ENCODE measurements around the gene ZZZ3. TPM values are rescaled to one million over a fixed set of nuclear protein-coding genes. Genes with fewer than 3 reads are reported as not detected.
"Not testable (repeated sequence)": the region's sequence is repeated elsewhere in the genome, so short reads cannot be mapped to it uniquely, and the experiment has no call there.

ZZZ3 gene
- total and polyA plus RNA-seq, 5 experiments from 2014 or later = 35.6 to 73.5 (median 45.1) TPM

DNA sequence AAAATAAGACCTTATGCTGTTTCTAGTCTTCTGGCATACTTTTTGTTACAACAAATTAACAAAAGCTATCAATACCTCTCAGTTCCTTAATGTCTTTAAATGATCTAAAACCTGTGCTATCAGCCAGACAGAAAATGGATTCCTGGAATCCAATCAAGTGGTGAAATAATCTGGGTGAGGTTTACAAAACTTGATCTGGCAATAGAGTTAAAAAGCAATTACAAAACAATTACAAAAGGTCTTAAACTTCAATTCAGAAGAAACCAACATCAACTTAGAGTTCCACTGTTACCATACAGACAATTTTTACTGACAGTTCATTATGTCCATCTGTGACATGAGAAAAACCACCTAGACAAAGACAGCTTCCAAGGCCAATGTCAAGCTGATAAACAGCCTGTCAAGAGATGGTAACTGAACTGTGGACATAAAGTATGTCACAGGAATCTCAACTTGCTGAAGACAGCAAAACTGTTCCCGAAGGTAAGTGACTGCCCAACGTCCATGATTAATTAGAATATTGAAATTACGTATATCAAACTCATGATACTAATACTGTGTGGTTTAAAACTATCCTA is 17.4 kb downstream of the ZZZ3 start:
- H3K4me1 Mint-ChIP-seq = peaks cover 31 to 69% (median 64%) of the 10 kb centered on the region in 4 donors

DNA sequence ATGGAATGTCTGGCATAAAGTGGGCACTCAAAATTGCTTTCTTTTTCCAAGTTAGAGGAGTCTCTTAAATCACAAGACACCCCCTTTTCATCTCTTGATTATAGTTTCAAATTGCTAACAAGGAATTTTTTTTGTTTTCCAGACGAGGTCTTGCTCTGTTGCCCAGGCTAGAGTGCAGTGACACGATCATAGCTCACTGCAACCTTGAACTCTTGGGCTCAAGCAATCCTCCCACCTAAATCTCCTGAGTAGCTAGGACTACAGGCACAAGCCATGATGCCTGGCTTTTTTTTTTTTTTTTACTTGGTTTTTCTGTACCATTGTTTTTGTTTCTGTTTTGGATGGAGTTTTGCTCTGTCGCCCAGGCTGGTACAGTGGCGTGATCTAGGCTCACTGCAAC is 20.8 kb downstream of the ZZZ3 start:
- DNase-seq = no peak
- Mint-ChIP-seq H3K36me3 (peaks cover 0 to 24% (median 6%) of the 10 kb centered on the region in 3 donors), H3K27ac (peak overlapping the region in 3 of 10 donors; percentile 25 to 66 (median 31)), H3K27me3 (no peaks in the 10 kb centered on the region), H3K9me3 (peaks cover 0 to 2% (median 0%) of the 10 kb centered on the region in 9 donors), H3K4me1 (peaks cover 24 to 59% (median 50%) of the 10 kb centered on the region in 4 donors), H3K4me3 (no peak overlapping the region)
- POLR2A ChIA-PET = no interaction called here
- ATAC-seq = no peak

More for the DNA sequence above, 17.4 kb downstream of the ZZZ3 start:
- POLR2A ChIA-PET = no interaction called here
- Mint-ChIP-seq H3K36me3 (peaks cover 0 to 18% (median 6%) of the 10 kb centered on the region in 3 donors), H3K4me3 (peak overlapping the region in 1 of 10 donors; percentile 30), H3K27me3 (no peaks in the 10 kb centered on the region), H3K27ac (peak overlapping the region in 5 of 10 donors; percentile 2 to 26 (median 13)), H3K9me3 (no peaks in the 10 kb centered on the region)
- DNase-seq (no peak), ATAC-seq (no peak)

DNA sequence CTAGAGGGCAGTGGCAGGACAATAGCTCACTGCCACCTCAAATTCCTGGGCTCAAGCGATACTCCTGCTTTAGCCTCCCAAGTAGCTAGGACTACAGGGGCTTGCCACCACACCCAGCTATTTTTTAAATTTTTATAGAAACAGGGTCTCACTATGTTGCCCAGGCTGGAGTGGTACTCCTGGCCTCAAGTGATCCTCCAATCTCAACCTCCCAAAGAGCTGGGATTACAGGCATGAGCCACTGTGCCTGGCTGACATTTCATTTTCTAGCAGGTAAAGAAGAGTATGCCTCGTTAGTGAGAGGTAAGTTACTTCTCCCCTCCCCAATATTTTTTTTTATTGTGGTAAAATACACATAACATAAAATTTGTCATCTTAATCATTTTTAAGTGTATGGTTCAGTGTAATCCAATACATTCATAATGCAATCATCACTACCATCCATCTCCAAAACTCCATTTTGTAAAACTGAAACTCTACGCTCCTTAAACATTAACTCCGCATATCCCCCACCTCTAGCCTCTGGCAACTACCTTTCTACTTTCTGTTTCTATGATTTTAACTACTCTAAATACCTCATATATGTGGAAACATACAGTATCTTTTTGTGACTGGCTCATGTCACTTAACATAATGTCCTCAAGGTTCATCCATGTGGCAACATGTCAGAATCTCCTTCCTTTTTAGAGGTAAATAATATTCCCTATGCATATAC is 22.4 kb downstream of the ZZZ3 start:
- H3K4me1 Mint-ChIP-seq = peaks cover 28 to 59% (median 56%) of the 10 kb centered on the region in 4 donors
- H3K27me3 Mint-ChIP-seq = no peaks in the 10 kb centered on the region
- H3K4me3 Mint-ChIP-seq = no peak overlapping the region
- DNase-seq = no peak
- peaks cover 0 to 27% (median 6%) of the 10 kb centered on the region in 3 donors for H3K36me3 Mint-ChIP-seq
- peak overlapping the region in 6 of 10 donors; percentile 4 to 68 (median 34) for H3K27ac Mint-ChIP-seq
- POLR2A ChIA-PET = no interaction called here
- ATAC-seq = no peak
- peaks cover 0 to 2% (median 0%) of the 10 kb centered on the region in 9 donors for H3K9me3 Mint-ChIP-seq

DNA sequence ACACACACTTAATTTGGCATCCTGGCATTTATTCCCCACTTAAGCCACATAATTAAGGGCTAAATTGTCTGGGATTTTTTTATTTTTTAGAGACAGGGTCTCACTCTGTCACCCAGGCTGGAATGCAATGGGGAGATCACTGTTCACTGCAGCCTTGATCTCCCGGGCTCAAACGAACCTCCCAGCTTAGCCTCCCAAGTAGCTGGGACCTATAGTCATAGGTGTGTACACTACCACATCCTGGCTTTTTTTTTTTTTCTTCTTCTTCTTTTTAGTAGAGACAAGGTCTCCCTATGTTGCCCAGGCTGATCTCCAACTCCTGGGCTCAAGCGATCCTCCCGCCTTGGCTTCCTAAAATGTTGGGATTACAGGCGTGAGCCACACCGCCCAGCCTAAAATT is 24.2 kb downstream of the ZZZ3 start:
- no peak for DNase-seq
- POLR2A ChIA-PET = interaction anchor here (1.1 kb wide), 1 partner anchor 11 kb away, joined by 4 read pairs; no protein-coding TSS in a partner anchor
- ATAC-seq = no peak
- Mint-ChIP-seq H3K27ac (peak overlapping the region in 3 of 10 donors; percentile 29 to 57 (median 51)), H3K4me1 (peaks cover 19 to 50% (median 45%) of the 10 kb centered on the region in 4 donors), H3K4me3 (no peak overlapping the region), H3K27me3 (no peaks in the 10 kb centered on the region), H3K9me3 (peaks cover 0 to 2% (median 0%) of the 10 kb centered on the region in 9 donors), H3K36me3 (peaks cover under 1 to 31% (median 10%) of the 10 kb centered on the region in 3 donors)

DNA sequence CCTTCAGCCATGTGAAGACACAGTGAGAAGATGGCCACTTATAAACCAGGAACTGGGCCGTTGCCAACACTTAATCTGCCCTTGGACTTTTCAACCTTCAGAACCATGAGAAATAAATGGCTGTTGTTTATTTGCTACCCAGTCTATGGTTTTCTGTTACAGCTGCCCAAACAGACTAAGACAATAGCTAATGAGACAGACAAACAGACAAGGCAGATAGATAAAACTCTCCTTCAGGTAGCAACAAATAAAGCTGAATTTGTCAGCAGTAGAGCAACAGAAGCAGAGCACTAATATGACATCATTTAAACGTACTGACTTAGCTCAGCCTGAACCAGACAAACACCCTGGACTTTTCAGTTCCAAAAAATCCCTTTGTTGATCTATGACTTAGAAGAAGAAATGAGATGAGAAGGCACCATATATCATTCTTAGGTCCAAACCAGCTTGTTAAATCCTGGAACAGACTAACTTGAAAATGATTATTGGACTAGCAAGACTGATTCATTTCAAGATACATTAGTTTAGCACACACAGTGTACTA is 27.0 kb downstream of the ZZZ3 start:
- H3K4me1 Mint-ChIP-seq = peaks cover 22 to 45% (median 43%) of the 10 kb centered on the region in 4 donors
- H3K36me3 Mint-ChIP-seq = peaks cover 11 to 51% (median 29%) of the 10 kb centered on the region in 3 donors
- ATAC-seq (no peak), DNase-seq (no peak)
- H3K4me3 Mint-ChIP-seq = no peak overlapping the region
- H3K9me3 Mint-ChIP-seq = peaks cover 0 to 28% (median 8%) of the 10 kb centered on the region in 9 donors
- H3K27me3 Mint-ChIP-seq = no peaks in the 10 kb centered on the region
- POLR2A ChIA-PET = interaction anchor here (0.6 kb wide), 1 partner anchor 60 kb away, joined by 3 read pairs; no protein-coding TSS in a partner anchor
- H3K27ac Mint-ChIP-seq = peak overlapping the region in 8 of 10 donors; percentile 5 to 87 (median 38)

DNA sequence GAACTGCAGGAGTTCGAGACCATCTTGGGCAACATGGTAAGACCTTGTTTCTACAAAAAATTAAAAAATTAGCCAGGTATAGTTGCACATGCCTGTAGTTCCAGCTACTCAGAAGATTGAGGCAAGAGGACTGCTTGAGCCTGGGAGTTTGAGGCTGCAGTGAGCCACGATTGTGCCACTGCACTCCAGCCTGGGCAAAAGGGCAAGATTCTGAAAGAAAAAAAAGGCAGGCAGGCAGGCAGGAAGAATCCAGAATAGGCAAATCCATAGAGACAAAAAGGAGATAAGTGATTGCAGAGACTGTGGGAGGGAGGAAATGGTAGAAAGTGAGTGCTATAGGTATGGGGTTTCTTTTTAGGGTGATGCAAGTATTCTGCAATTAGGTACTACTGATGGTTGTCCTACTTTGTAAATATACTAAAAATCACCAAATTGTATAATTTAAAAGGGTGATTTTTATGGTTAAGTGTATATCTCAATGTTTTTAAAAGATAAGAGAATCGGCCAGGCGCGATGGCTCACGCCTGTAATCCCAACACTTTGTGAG is 29.4 kb downstream of the ZZZ3 start:
- ATAC-seq (no peak), DNase-seq (no peak)
- peaks cover 17 to 42% (median 40%) of the 10 kb centered on the region in 4 donors for H3K4me1 Mint-ChIP-seq
- H3K27me3 Mint-ChIP-seq = no peaks in the 10 kb centered on the region
- peak overlapping the region in 7 of 10 donors; percentile 0 to 92 (median 65) for H3K27ac Mint-ChIP-seq
- H3K4me3 Mint-ChIP-seq = no peak overlapping the region
- H3K9me3 Mint-ChIP-seq = peaks cover 8 to 53% (median 28%) of the 10 kb centered on the region in 9 donors
- POLR2A ChIA-PET = no interaction called here
- peaks cover 24 to 64% (median 49%) of the 10 kb centered on the region in 3 donors for H3K36me3 Mint-ChIP-seq

DNA sequence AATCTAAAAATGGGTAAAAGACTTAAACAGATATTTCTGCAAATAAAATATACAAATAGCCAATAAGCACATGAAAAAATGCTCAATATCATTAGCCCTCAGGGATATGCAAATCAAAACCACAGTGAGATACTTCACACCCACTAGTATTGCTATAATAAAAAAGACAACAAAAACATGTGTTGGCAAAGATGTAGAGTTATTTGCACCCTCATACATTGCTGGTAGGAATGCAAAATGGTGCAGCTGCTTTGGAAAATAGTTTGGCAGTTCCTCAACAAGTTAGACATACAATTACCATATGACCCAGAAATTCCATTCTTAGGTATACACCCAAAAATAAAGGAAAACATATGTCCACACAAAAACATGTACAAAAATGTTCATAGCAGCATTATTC is 30.2 kb downstream of the ZZZ3 start:
- ATAC-seq (no peak), DNase-seq (no peak)
- Mint-ChIP-seq H3K36me3 (peaks cover 24 to 64% (median 53%) of the 10 kb centered on the region in 3 donors), H3K4me1 (peaks cover 16 to 39% (median 36%) of the 10 kb centered on the region in 4 donors), H3K9me3 (peaks cover 8 to 58% (median 29%) of the 10 kb centered on the region in 9 donors), H3K4me3 (no peak overlapping the region), H3K27me3 (no peaks in the 10 kb centered on the region), H3K27ac (peak overlapping the region in 2 of 10 donors; percentile 0 to 29)
- POLR2A ChIA-PET = no interaction called here

DNA sequence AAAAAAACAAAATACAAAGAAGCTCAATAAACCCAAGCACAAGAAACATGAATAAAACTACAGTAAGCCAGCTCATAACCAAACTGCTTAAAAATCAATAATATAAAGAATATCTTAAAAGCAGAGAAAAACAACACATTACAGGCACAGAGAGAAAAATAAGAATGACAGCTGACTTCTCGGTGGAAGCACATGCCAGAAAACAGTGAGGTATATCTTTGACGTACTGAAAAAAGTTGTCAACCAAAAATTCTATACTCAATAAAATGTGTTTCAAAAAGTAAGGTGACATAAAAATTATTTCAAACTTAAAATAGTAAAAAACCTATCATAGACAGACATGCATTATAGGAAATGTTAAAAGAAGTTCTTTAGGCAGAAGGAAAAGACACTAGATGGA is 33.3 kb downstream of the ZZZ3 start:
- peaks cover 32 to 77% (median 70%) of the 10 kb centered on the region in 3 donors for H3K36me3 Mint-ChIP-seq
- POLR2A ChIA-PET = no interaction called here
- no peak for DNase-seq
- H3K27ac Mint-ChIP-seq = no peak overlapping the region
- no peak for ATAC-seq
- no peak overlapping the region for H3K4me3 Mint-ChIP-seq
- H3K27me3 Mint-ChIP-seq = no peaks in the 10 kb centered on the region
- H3K9me3 Mint-ChIP-seq = peaks cover 7 to 67% (median 29%) of the 10 kb centered on the region in 9 donors
- peaks cover 10 to 30% (median 24%) of the 10 kb centered on the region in 4 donors for H3K4me1 Mint-ChIP-seq

DNA sequence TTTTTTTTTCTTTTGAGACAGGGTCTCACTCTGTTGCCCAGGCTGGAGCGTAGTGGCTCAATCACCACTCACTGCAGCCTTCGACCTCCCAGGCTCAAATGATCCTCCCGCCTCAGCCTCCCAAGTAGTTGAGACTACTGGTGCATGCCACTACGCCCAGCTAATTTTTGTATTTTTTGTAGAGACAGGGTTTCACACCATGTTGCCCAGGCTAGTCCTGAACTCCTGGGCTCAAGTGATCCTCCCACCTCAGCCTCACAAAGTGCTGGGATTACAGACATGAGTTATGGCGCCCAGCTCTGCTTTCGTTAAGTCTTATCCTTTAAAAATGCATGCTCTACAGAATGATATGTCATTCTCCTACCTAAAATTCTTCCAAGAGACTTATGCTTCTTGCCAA is 36.2 kb downstream of the ZZZ3 start:
- DNase-seq, ATAC-seq, H3K27me3 Mint-ChIP-seq, H3K4me3 Mint-ChIP-seq, POLR2A ChIA-PET: not testable (repeated sequence)
- Mint-ChIP-seq H3K36me3 (peaks cover 26 to 70% (median 53%) of the 10 kb centered on the region in 3 donors), H3K9me3 (peaks cover 4 to 46% (median 29%) of the 10 kb centered on the region in 9 donors), H3K27ac (peak overlapping the region in 2 of 10 donors; percentile 5 to 61), H3K4me1 (peaks cover 4 to 32% (median 16%) of the 10 kb centered on the region in 4 donors)

DNA sequence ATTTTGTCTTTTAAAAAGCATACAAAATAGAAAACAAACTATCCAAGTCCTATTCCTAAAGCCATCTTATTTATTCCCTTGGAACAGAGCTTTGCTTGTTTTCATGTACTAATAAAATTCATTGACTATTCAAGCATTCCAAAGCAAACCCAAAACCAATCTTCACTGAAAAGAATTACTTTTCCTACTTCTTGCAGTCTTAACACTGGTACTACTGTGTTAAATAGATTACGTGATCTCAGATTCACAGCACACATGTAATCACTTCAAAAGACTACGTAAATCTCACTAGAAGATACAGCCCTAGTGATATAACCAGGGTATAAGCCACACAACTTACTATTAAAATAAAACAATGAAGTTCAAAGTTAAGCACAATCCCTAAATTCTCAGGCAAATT is 39.0 kb downstream of the ZZZ3 start:
- Mint-ChIP-seq H3K27me3 (no peaks in the 10 kb centered on the region), H3K4me1 (peaks cover 7 to 38% (median 22%) of the 10 kb centered on the region in 4 donors), H3K36me3 (peaks cover 18 to 63% (median 34%) of the 10 kb centered on the region in 3 donors), H3K4me3 (no peak overlapping the region), H3K27ac (peak overlapping the region in 1 of 10 donors; percentile 40), H3K9me3 (peaks cover 0 to 18% (median 5%) of the 10 kb centered on the region in 9 donors)
- POLR2A ChIA-PET = no interaction called here
- DNase-seq (no peak), ATAC-seq (no peak)

DNA sequence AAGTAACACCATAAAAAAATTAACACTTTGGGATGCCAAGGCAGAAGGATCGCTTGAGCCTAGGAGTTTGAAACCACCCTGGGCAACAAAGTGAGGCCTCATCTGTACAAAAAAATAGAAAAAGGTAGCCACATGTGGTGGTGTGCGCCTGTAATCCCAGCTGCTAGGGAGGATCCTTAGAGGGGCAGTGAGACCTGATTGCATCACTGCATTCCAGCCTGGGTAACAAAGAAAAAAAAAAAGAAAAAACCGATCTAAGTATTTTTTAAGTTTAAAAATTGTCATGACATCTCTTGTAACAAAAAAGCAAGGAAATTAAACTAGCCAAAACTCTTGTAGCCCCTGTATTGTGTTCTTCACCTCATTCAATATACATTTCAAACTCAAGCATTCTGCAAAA is 39.5 kb downstream of the ZZZ3 start:
- POLR2A ChIA-PET = no interaction called here
- Mint-ChIP-seq H3K36me3 (peaks cover 15 to 65% (median 30%) of the 10 kb centered on the region in 3 donors), H3K27ac (no peak overlapping the region), H3K4me1 (peaks cover 7 to 36% (median 21%) of the 10 kb centered on the region in 4 donors), H3K4me3 (no peak overlapping the region), H3K27me3 (no peaks in the 10 kb centered on the region), H3K9me3 (peaks cover 0 to 13% (median 1%) of the 10 kb centered on the region in 9 donors)
- ATAC-seq (no peak), DNase-seq (no peak)

DNA sequence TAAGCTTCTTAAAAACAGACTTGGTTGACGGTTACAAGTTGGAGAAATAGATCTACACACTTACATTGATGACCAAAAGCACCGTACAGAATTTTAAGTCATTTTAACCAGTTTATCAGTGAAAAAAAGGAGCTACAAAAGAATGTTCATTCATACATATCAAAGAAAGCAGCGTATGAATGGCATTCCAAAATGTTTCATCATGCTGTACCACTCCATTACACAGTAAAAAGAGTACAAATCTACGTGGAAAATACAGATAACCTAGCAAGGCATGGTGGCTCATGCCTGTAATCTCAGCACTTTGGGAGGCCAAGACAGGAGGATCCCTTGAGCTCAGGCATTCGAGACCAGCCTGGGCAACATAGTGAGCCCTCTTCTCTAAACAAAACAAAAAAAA is 40.3 kb downstream of the ZZZ3 start:
- H3K36me3 Mint-ChIP-seq = peaks cover 15 to 67% (median 26%) of the 10 kb centered on the region in 3 donors
- H3K4me1 Mint-ChIP-seq = peaks cover 7 to 36% (median 21%) of the 10 kb centered on the region in 4 donors
- DNase-seq = no peak
- peaks cover 0 to 9% (median 1%) of the 10 kb centered on the region in 9 donors for H3K9me3 Mint-ChIP-seq
- no peak for ATAC-seq
- H3K4me3 Mint-ChIP-seq = no peak overlapping the region
- no peak overlapping the region for H3K27ac Mint-ChIP-seq
- no peaks in the 10 kb centered on the region for H3K27me3 Mint-ChIP-seq
- POLR2A ChIA-PET = no interaction called here

Measured in naive thymus-derived CD8-positive, alpha-beta T cell (primary cell).